Naive thymus-derived CD4-positive, alpha-beta T cell (primary cell): ENCODE measurements around the gene STAM. TPM values are rescaled to one million over a fixed set of nuclear protein-coding genes. Genes with fewer than 3 reads are reported as not detected.

Source experiments
- ATAC-seq: fragments of 150-1000 bp; cut with Tn5 transposase; 2 replicates; pipeline ENCODE4 v1.10.0; 2021; ENCODE audit warnings: mild to moderate bottlenecking, moderate library complexity
- CTCF ChIA-PET: fragments of 350-600 bp; sonication (Branson Sonifier 250); formaldehyde crosslinking; loops from one replicate; lab custom pipeline; 2021; ENCODE audit warnings: antibody characterized with exemption; lab: Charles Lee
- POLR2A ChIA-PET: fragments of 350-600 bp; sonication (Branson Sonifier 250); formaldehyde crosslinking; loops from one replicate; lab custom pipeline; 2021; ENCODE audit warnings: antibody characterized with exemption, inconsistent platforms; lab: Charles Lee
- DNase-seq, 9 donors: peaks; one replicate each; pipeline versions ENCODE4 v3.0.0 to v3.0.0-alpha.2; 2020 to 2022; ENCODE audit warnings: mixed read lengths in 1 of 9
- H3K27ac ChIP-seq: one replicate; pipeline ENCODE4 v1.7.0; 2013; ENCODE audit warnings: mild to moderate bottlenecking, low read depth, low read length, moderate library complexity
- H3K27me3 ChIP-seq, 2 donors: one replicate each; pipeline ENCODE4 v1.7.0; 2013; ENCODE audit warnings: low read length in 2 of 2, mild to moderate bottlenecking in 2 of 2, moderate library complexity in 2 of 2; ENCODE audit not compliant: control insufficient read depth in 2 of 2, insufficient read depth in 2 of 2
- H3K36me3 ChIP-seq, 3 experiments: 1 replicate in 2 of 3; 2 replicates in 1 of 3; pipeline ENCODE4 v1.7.0; 2013; ENCODE audit warnings: low read length in 3 of 3, mild to moderate bottlenecking in 3 of 3, moderate library complexity in 1 of 3; ENCODE audit not compliant: insufficient read depth in 3 of 3, control insufficient read depth in 2 of 3
- H3K4me1 ChIP-seq, 2 donors: one replicate each; pipeline ENCODE4 v1.7.0; 2013; ENCODE audit warnings: low read length in 2 of 2, mild to moderate bottlenecking in 2 of 2, moderate library complexity in 1 of 2; ENCODE audit not compliant: control insufficient read depth in 2 of 2, insufficient read depth in 2 of 2
- H3K4me3 ChIP-seq: 2 replicates; pipeline ENCODE4 v1.7.0; 2013; ENCODE audit warnings: mild to moderate bottlenecking, low read length
- H3K9me3 ChIP-seq, 3 experiments: 1 replicate in 2 of 3; 2 replicates in 1 of 3; pipeline ENCODE4 v1.7.0; 2013; ENCODE audit warnings: low read length in 3 of 3; ENCODE audit not compliant: control insufficient read depth in 2 of 3
- H3K27ac Mint-ChIP-seq, 9 donors: one replicate each; pipeline ENCODE4 v1.8.0; 2020 to 2022; ENCODE audit warnings: mixed read lengths in 9 of 9, mild to moderate bottlenecking in 8 of 9, moderate library complexity in 5 of 9, inconsistent platforms in 2 of 9
- H3K27me3 Mint-ChIP-seq, 5 donors: one replicate each; pipeline ENCODE4 v1.8.0; 2021 to 2022; ENCODE audit warnings: mixed read lengths in 5 of 5, mild to moderate bottlenecking in 1 of 5
- H3K36me3 Mint-ChIP-seq, 5 donors: one replicate each; pipeline ENCODE4 v1.8.0; 2020 to 2022; ENCODE audit warnings: mixed read lengths in 5 of 5, mild to moderate bottlenecking in 3 of 5, inconsistent platforms in 1 of 5
- H3K4me1 Mint-ChIP-seq, 7 donors: one replicate each; pipeline ENCODE4 v1.8.0; 2020 to 2022; ENCODE audit warnings: mixed read lengths in 7 of 7, mild to moderate bottlenecking in 3 of 7, inconsistent platforms in 1 of 7
- H3K4me3 Mint-ChIP-seq, 10 donors: one replicate each; pipeline ENCODE4 v1.8.0; 2020 to 2022; ENCODE audit warnings: mild to moderate bottlenecking in 10 of 10, mixed read lengths in 10 of 10, moderate library complexity in 6 of 10, inconsistent platforms in 2 of 10
- H3K9me3 Mint-ChIP-seq, 11 donors: one replicate each; pipeline ENCODE4 v1.8.0; 2020 to 2022; ENCODE audit warnings: mixed read lengths in 11 of 11, mild to moderate bottlenecking in 4 of 11, inconsistent platforms in 1 of 11, moderate library complexity in 1 of 11
- intact Hi-C, 2 donors: fragments of 100-400 bp; cut with micrococcal nuclease; formaldehyde crosslinking; loops; one replicate each; pipeline ENCODE4 v1.15.1; 2023
- polyA plus RNA-seq, 2 donors: library from polyadenylated mRNA; unstranded; fragments of 300-500 nt; fragmentation: Illumina TruSeq; gene quantifications; one replicate each; pipeline ENCODE4 v1.2.3, GENCODE V29; 2021
- total RNA-seq, 6 experiments: library from RNA in 5 of 6; stranded (reverse) in 5 of 6; gene quantifications; 1 replicate in 5 of 6; 2 replicates in 1 of 6; pipeline ENCODE4 v1.2.3 and lab custom pipeline; 2021 to 2026

Gene STAM
- total and polyA plus RNA-seq, 7 experiments from 2014 or later = 11.9 to 25.4 (median 19.4) TPM

DNA sequence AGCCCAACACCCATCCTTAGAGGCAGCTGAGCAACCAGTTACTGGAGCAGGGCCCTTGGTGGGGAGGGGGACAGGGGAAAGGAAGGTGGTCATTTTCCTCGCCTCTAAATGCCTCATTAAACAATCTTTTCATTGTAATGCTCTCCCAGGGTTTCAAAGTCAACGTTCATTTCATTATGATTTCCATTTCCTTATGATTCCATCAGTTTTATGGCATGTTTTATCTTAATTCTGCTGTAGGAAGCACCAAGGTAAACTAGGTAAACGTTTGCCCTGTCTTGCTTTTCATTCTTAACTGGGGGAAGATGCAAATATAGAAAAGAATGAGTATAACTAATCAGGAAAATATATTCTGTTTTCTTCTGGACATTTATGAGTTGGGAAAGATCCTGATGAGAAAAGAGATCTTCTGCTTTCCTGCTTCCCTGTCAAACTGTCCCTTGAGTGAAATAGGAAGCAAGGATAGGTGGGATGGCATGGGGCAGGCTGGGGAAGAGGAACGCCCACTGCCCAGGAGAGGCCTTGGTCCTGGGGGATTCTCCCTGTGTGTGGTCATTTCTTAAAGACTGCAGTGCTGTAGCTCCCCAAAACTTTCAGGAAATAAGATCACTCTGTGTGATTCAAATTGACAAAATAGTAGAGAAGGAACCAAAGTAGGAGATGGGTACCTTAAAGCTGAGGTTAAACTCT lies 87.5 kb downstream of the STAM start:
- Histone ChIP-seq H3K27me3 (no peaks in the 10 kb centered on the region), H3K27ac (no peak overlapping the region), H3K9me3 (no peaks in the 10 kb centered on the region), H3K4me3 (no peak overlapping the region), H3K4me1 (no peaks in the 10 kb centered on the region), H3K36me3 (no peaks in the 10 kb centered on the region)
- H3K9me3 Mint-ChIP-seq = no peaks in the 10 kb centered on the region
- H3K27ac Mint-ChIP-seq = peak overlapping the region in 1 of 9 donors; percentile 28
- H3K27me3 Mint-ChIP-seq = no peaks in the 10 kb centered on the region
- no peak for ATAC-seq
- intact Hi-C loops = no loop called here
- ChIA-PET POLR2A (interaction anchor here (0.6 kb wide), 1 partner anchor 41 kb away, joined by 3 read pairs; no protein-coding TSS in a partner anchor), CTCF (no interaction called here)
- no peak for DNase-seq
- H3K36me3 Mint-ChIP-seq = no peaks in the 10 kb centered on the region
- no peak overlapping the region for H3K4me3 Mint-ChIP-seq
- H3K4me1 Mint-ChIP-seq = no peaks in the 10 kb centered on the region

GRCh38 chr10:17733620-17734019 lies 89.7 kb downstream of the STAM start:
- POLR2A ChIA-PET = no interaction called here
- no peaks in the 10 kb centered on the region for H3K27me3 Mint-ChIP-seq
- Histone ChIP-seq H3K27me3 (no peaks in the 10 kb centered on the region), H3K27ac (no peak overlapping the region), H3K4me1 (no peaks in the 10 kb centered on the region), H3K4me3 (no peak overlapping the region), H3K9me3 (no peaks in the 10 kb centered on the region), H3K36me3 (no peaks in the 10 kb centered on the region)
- intact Hi-C loops = no loop called here
- ATAC-seq (no peak), DNase-seq (no peak)
- no peak overlapping the region for H3K27ac Mint-ChIP-seq
- H3K4me3 Mint-ChIP-seq = no peak overlapping the region
- no peaks in the 10 kb centered on the region for H3K36me3 Mint-ChIP-seq
- CTCF ChIA-PET = no interaction called here
- peaks cover 0 to 4% (median 3%) of the 10 kb centered on the region in 7 donors for H3K4me1 Mint-ChIP-seq
- no peaks in the 10 kb centered on the region for H3K9me3 Mint-ChIP-seq

- CTCF ChIA-PET = no interaction called here
- H3K4me1 Mint-ChIP-seq = peaks cover 0 to 4% (median 3%) of the 10 kb centered on the region in 7 donors
- no peaks in the 10 kb centered on the region for H3K9me3 Mint-ChIP-seq
- H3K27me3 ChIP-seq = no peaks in the 10 kb centered on the region
- H3K36me3 Mint-ChIP-seq = no peaks in the 10 kb centered on the region
- H3K4me3 ChIP-seq = no peak overlapping the region
- H3K27me3 Mint-ChIP-seq = no peaks in the 10 kb centered on the region
- no peak overlapping the region for H3K27ac Mint-ChIP-seq
- H3K36me3 ChIP-seq = no peaks in the 10 kb centered on the region
- no peak for DNase-seq
- no peak overlapping the region for H3K27ac ChIP-seq
- ATAC-seq = no peak
- H3K4me1 ChIP-seq = no peaks in the 10 kb centered on the region
- POLR2A ChIA-PET = no interaction called here
- no peaks in the 10 kb centered on the region for H3K9me3 ChIP-seq
- intact Hi-C loops = no loop called here
- no peak overlapping the region for H3K4me3 Mint-ChIP-seq
Observed at GRCh38 chr10:17734432-17735080, 90.6 kb downstream of the STAM start.

DNA sequence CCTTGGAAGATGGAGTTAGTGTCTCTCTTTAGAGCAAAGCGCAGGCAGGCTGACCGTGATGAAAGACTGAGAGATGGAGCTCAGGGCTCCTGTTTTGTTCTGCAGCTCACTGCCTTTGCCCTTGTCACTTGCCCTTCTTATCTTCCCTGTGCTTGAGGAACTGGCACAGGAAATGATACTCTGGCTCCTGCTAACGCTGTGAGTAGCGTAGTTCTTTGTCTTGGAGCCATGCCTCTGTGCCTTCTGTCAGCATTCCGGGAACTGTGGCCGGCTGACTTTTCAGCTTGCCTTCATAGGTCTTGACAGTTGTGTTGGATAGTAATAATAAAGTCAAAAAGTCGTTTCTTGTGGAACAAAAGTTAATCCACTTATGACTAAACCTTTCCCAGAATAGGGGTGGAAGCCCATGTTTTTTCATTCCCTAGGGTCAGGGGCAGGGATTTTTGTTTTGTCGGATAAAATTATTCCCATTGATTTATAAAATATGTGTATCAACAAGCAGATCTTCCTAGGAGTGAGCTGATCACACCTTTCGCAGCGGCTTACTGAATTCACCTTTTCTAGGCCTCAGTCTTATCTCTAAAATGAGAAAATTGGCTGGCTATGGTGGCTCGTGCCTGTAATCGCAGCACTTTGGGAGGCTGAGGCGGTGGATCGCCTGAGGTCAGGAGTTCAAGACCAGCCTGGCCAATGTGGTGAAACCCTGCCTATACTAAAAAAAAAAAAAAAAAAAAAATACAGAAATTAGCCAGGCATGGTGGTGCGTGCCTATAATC lies 91.4 kb downstream of the STAM start:
- Histone ChIP-seq H3K4me1 (no peaks in the 10 kb centered on the region), H3K36me3 (no peaks in the 10 kb centered on the region), H3K27ac (no peak overlapping the region), H3K4me3 (no peak overlapping the region), H3K9me3 (no peaks in the 10 kb centered on the region), H3K27me3 (no peaks in the 10 kb centered on the region)
- POLR2A ChIA-PET = interaction anchor here (0.7 kb wide), 1 partner anchor 92 kb away, joined by 4 read pairs; the partner anchor contains the start of gene STAM
- Mint-ChIP-seq H3K27ac (no peak overlapping the region), H3K4me1 (peaks cover 0 to 4% (median 3%) of the 10 kb centered on the region in 7 donors), H3K9me3 (no peaks in the 10 kb centered on the region), H3K4me3 (no peak overlapping the region), H3K27me3 (no peaks in the 10 kb centered on the region), H3K36me3 (no peaks in the 10 kb centered on the region)
- intact Hi-C loops = no loop called here
- DNase-seq = no peak
- CTCF ChIA-PET = interaction anchor here (0.7 kb wide), 1 partner anchor 19 kb away, joined by 3 read pairs; no protein-coding TSS in a partner anchor
- no peak for ATAC-seq

DNA sequence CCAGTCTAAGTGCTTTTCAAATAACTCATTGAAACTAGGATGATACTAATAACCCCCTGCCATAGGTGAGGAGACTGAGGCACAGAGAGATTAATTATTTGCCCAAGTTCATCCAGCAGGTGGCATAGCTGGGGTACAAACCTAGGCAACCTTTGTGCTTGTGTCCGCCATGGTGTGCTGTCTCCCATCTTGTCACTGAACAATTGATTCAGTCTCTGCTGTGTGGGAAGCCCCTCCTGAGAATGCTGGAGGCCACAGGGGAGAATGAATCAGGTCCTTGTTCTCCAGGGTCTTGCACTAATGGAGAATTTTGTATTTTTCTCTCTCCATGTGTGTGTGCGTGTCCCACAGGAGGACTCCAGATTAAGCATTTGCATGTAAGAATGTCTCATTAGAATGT lies 92.3 kb downstream of the STAM start:
- Histone ChIP-seq H3K9me3 (no peaks in the 10 kb centered on the region), H3K4me3 (no peak overlapping the region), H3K27ac (no peak overlapping the region), H3K4me1 (no peaks in the 10 kb centered on the region), H3K36me3 (no peaks in the 10 kb centered on the region), H3K27me3 (no peaks in the 10 kb centered on the region)
- Mint-ChIP-seq H3K4me3 (no peak overlapping the region), H3K9me3 (no peaks in the 10 kb centered on the region), H3K36me3 (no peaks in the 10 kb centered on the region), H3K27me3 (no peaks in the 10 kb centered on the region), H3K27ac (no peak overlapping the region), H3K4me1 (peaks cover 0 to 4% (median 3%) of the 10 kb centered on the region in 7 donors)
- POLR2A ChIA-PET = no interaction called here
- CTCF ChIA-PET = interaction anchor here (1.9 kb wide), 1 partner anchor 130 kb away, joined by 4 read pairs; no protein-coding TSS in a partner anchor
- DNase-seq (no peak), ATAC-seq (no peak)
- intact Hi-C loops = no loop called here

- Mint-ChIP-seq H3K27ac (no peak overlapping the region), H3K27me3 (no peaks in the 10 kb centered on the region), H3K4me3 (no peak overlapping the region), H3K36me3 (no peaks in the 10 kb centered on the region), H3K9me3 (no peaks in the 10 kb centered on the region), H3K4me1 (peaks cover 0 to 4% (median 3%) of the 10 kb centered on the region in 7 donors)
- intact Hi-C loops = no loop called here
- ChIA-PET POLR2A (no interaction called here), CTCF (interaction anchor here (1.2 to 1.9 kb wide), 2 partner anchors 93 to 131 kb away, joined by 3 to 4 read pairs; partner anchors contain the start of gene STAM)
- Histone ChIP-seq H3K9me3 (no peaks in the 10 kb centered on the region), H3K36me3 (no peaks in the 10 kb centered on the region), H3K4me1 (no peaks in the 10 kb centered on the region), H3K27ac (no peak overlapping the region), H3K27me3 (no peaks in the 10 kb centered on the region), H3K4me3 (no peak overlapping the region)
- ATAC-seq (peak; percentile 34), DNase-seq (peak in 4 of 9 donors; percentile 6 to 28 (median 12))
Observed at GRCh38 chr10:17737027-17737965, 93.3 kb downstream of the STAM start.
